A673 (cell line): ENCODE measurements around the gene CRACDL. TPM values are rescaled to one million over a fixed set of nuclear protein-coding genes. Genes with fewer than 3 reads are reported as not detected.

ENCODE experiments used
- BruUV-seq: library from RNA; stranded (reverse); fragments of 400-500 nt; replicated peaks from 2 replicates; lab custom pipeline; 2021; lab: Mats Ljungman, UMichigan
- CTCF ChIA-PET: fragments of 300-600 bp; sonication (Branson Sonifier 250); formaldehyde crosslinking; loops from one replicate; lab custom pipeline; 2022; ENCODE audit warnings: antibody characterized with exemption; lab: Charles Lee
- POLR2A ChIA-PET: fragments of 300-600 bp; sonication (Branson Sonifier 250); formaldehyde crosslinking; loops from one replicate; lab custom pipeline; 2022; ENCODE audit warnings: antibody characterized with exemption; ENCODE audit not compliant: low non-redundant PET; lab: Charles Lee
- DNase-seq: peaks from one replicate; pipeline ENCODE4 v3.0.0-alpha.2; 2015; ENCODE audit warnings: low spot score
- H3K27ac ChIP-seq: fragments of 200-600 bp; sonication (generic); 2 replicates; pipeline ENCODE4 v1.5.1; 2016; ENCODE audit warnings: mixed run types, low read depth, mild to moderate bottlenecking, mixed read lengths, antibody characterized with exemption, low read length; ENCODE audit not compliant: poor library complexity, severe bottlenecking
- H3K27me3 ChIP-seq: fragments of 200-600 bp; sonication (generic); replicated peaks from 2 replicates; pipeline ENCODE4 v1.6.1; 2017; ENCODE audit warnings: mixed run types, low read depth, mild to moderate bottlenecking, mixed read lengths, antibody characterized with exemption, low read length; ENCODE audit not compliant: insufficient read depth, poor library complexity
- H3K36me3 ChIP-seq: fragments of 200-600 bp; sonication (generic); 2 replicates; pipeline ENCODE4 v1.6.1; 2016; ENCODE audit warnings: mixed run types, mild to moderate bottlenecking, mixed read lengths, antibody characterized with exemption, low read length; ENCODE audit not compliant: insufficient read depth, poor library complexity, severe bottlenecking
- H3K4me1 ChIP-seq: fragments of 200-600 bp; sonication (generic); 2 replicates; pipeline ENCODE4 v1.6.1; 2017; ENCODE audit warnings: mixed run types, mild to moderate bottlenecking, mixed read lengths, antibody characterized with exemption, low read length; ENCODE audit not compliant: insufficient read depth, poor library complexity, severe bottlenecking
- H3K4me3 ChIP-seq: fragments of 200-600 bp; sonication (generic); 2 replicates; pipeline ENCODE4 v1.5.1; 2016; ENCODE audit warnings: low read depth, mixed run types, mild to moderate bottlenecking, mixed read lengths, low read length; ENCODE audit not compliant: poor library complexity, severe bottlenecking
- H3K9me3 ChIP-seq: fragments of 200-600 bp; sonication (generic); 2 replicates; pipeline ENCODE4 v1.6.1; 2016; ENCODE audit warnings: mixed run types, low read depth, mild to moderate bottlenecking, mixed read lengths, antibody characterized with exemption, low read length; ENCODE audit not compliant: poor library complexity, severe bottlenecking
- EZH2 ChIP-seq: fragments of 200-600 bp; sonication (generic); IDR thresholded peaks from 2 replicates; pipeline ENCODE4 v1.6.1; 2017; ENCODE audit warnings: borderline replicate concordance, low read depth, mild to moderate bottlenecking, mixed read lengths, antibody characterized with exemption, low read length; ENCODE audit not compliant: poor library complexity, severe bottlenecking
- intact Hi-C: fragments of 100-400 bp; cut with micrococcal nuclease; formaldehyde crosslinking; loops from one replicate; pipeline ENCODE4 v1.10.0; 2022; ENCODE audit not compliant: unreplicated experiment
- total RNA-seq: library from RNA; stranded (reverse); gene quantifications from 2 replicates; pipeline ENCODE4 v1.2.3, GENCODE V29; 2021
- TF ChIP-seq, protein P1 (sequence below): fragments of 300-800, 200-600 bp; sonication (generic); conservative IDR thresholded peaks from 2 replicates; pipeline ENCODE4 v1.5.1; 2017; ENCODE audit warnings: low read depth, mild to moderate bottlenecking, antibody characterized with exemption, low read length, moderate library complexity, mixed read lengths

Gene CRACDL
- total RNA-seq, 1 experiment from 2014 or later = not detected

- Histone ChIP-seq H3K36me3 (no peaks in the 10 kb centered on the region), H3K27ac (no peak overlapping the region), H3K27me3 (no peaks in the 10 kb centered on the region), H3K4me3 (no peak overlapping the region), H3K9me3 (no peaks in the 10 kb centered on the region), H3K4me1 (peaks cover 6% of the 10 kb centered on the region)
- POLR2A ChIA-PET = no interaction called here
- intact Hi-C loops = no loop called here
- DNase-seq = no peak
- CTCF ChIA-PET = no interaction called here
- TF ChIP-seq, protein P1, sequence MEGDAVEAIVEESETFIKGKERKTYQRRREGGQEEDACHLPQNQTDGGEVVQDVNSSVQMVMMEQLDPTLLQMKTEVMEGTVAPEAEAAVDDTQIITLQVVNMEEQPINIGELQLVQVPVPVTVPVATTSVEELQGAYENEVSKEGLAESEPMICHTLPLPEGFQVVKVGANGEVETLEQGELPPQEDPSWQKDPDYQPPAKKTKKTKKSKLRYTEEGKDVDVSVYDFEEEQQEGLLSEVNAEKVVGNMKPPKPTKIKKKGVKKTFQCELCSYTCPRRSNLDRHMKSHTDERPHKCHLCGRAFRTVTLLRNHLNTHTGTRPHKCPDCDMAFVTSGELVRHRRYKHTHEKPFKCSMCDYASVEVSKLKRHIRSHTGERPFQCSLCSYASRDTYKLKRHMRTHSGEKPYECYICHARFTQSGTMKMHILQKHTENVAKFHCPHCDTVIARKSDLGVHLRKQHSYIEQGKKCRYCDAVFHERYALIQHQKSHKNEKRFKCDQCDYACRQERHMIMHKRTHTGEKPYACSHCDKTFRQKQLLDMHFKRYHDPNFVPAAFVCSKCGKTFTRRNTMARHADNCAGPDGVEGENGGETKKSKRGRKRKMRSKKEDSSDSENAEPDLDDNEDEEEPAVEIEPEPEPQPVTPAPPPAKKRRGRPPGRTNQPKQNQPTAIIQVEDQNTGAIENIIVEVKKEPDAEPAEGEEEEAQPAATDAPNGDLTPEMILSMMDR = no peak
- TF ChIP-seq EZH2 = no peak
- no TSS peak for BruUV-seq
Observed at GRCh38 chr2:98907385-98907784, 28.6 kb downstream of the CRACDL start.

DNA sequence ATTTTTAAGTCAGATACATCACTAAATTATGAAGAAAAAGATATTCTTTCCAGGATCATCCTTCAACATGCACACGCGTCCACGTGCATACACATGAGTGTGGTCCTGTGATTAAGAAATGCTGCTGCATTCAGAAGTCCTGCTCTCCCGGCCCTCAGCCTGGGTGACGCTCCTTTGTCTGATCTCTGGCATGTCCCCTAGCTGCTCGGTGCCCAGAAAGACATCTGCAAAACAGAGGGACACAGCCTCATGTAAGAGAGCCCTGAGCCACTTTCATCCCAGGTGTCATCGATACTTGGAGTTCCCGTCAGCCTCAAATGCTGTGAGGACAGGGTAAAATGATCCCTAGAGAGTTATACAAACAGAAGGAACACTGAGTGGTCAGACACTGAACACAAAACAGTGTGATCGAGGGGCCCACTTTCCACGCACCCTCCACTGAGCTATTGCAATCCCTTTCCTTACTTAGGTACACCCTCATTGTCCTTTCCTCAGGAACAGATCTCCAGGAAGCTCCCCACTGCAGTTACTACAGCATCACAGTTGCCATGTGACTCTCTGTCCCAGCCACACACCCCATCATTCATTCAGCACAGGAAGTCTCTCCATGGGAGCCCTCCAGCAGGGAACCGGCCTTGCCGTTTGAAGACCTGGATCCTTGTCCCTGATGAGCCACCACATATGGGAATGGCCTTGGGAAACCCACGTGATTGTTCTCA, 32.1 kb downstream of the CRACDL start:
- BruUV-seq = no TSS peak
- no peaks in the 10 kb centered on the region for H3K27me3 ChIP-seq
- no peaks in the 10 kb centered on the region for H3K36me3 ChIP-seq
- intact Hi-C loops = no loop called here
- POLR2A ChIA-PET = no interaction called here
- H3K4me3 ChIP-seq = no peak overlapping the region
- DNase-seq = peak; percentile 53
- H3K4me1 ChIP-seq = no peaks in the 10 kb centered on the region
- CTCF ChIA-PET = no interaction called here
- TF ChIP-seq, protein P1 = no peak
- TF ChIP-seq EZH2 = no peak
- H3K27ac ChIP-seq = no peak overlapping the region
- no peaks in the 10 kb centered on the region for H3K9me3 ChIP-seq

DNA sequence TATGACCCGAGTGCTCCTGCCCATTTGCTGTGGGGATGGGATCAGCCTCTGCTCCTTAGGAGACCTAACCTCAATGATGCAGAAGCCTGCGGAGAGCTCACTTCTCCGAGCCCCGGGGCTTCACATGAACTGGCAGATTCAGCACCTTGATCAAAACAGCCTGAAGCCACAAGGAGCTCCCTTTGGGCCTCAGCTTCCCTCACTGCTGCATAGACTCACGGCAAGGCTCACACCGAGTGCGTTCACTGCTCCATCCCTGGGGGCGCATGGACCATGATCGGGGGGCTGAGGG, 33.0 kb downstream of the CRACDL start:
- Histone ChIP-seq H3K36me3 (no peaks in the 10 kb centered on the region), H3K27ac (no peak overlapping the region), H3K9me3 (no peaks in the 10 kb centered on the region), H3K27me3 (no peaks in the 10 kb centered on the region), H3K4me1 (no peaks in the 10 kb centered on the region), H3K4me3 (no peak overlapping the region)
- BruUV-seq = no TSS peak
- ChIA-PET CTCF (no interaction called here), POLR2A (no interaction called here)
- TF ChIP-seq EZH2 = no peak
- TF ChIP-seq, protein P1 = no peak
- DNase-seq = no peak
- intact Hi-C loops = no loop called here
